Measurements from ENCODE around the gene ELOVL5.

DNA sequence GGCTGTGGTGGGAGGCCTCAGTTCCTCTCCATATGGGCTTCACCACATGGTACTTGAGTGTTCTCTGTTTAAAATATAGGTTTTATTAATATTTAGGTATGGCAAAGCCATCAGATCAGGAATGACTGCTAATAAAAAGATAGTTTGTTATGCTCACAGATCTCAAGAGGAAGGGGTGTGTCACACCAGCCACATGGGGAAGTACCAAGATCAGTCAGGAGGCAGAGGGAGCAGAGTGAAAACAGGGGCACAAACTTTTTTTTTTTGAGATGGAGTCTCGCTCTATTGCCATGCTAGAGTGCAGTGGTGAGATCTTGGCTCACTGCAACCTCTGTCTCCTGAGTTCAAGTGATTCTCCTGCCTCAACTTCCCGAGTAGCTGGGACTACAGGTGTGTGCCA lies 108.0 kb downstream of the ELOVL5 start:
- TF ChIP-seq, protein P1, sequence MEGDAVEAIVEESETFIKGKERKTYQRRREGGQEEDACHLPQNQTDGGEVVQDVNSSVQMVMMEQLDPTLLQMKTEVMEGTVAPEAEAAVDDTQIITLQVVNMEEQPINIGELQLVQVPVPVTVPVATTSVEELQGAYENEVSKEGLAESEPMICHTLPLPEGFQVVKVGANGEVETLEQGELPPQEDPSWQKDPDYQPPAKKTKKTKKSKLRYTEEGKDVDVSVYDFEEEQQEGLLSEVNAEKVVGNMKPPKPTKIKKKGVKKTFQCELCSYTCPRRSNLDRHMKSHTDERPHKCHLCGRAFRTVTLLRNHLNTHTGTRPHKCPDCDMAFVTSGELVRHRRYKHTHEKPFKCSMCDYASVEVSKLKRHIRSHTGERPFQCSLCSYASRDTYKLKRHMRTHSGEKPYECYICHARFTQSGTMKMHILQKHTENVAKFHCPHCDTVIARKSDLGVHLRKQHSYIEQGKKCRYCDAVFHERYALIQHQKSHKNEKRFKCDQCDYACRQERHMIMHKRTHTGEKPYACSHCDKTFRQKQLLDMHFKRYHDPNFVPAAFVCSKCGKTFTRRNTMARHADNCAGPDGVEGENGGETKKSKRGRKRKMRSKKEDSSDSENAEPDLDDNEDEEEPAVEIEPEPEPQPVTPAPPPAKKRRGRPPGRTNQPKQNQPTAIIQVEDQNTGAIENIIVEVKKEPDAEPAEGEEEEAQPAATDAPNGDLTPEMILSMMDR (IDR thresholded peaks at IDR 0.05), result no peak
- no peak for TF ChIP-seq POLR2A (IDR thresholded peaks at IDR 0.05)

All from thyroid gland (tissue), 4 donors.